Tibial artery (tissue), 4 donors: Measurements from ENCODE around the gene SLC47A2.

ENCODE experiments used
- DNase-seq, 2 donors: peaks; one replicate each; pipeline ENCODE4 v3.0.0-alpha.2; 2019
- H3K27ac ChIP-seq, 2 donors: fragments of 200-600 bp; sonication (generic) in 1 of 2; 1 replicate in 1 of 2; 2 replicates in 1 of 2; pipeline ENCODE4 v1.5.1; 2018 to 2019; ENCODE audit warnings: mild to moderate bottlenecking in 1 of 2
- H3K27me3 ChIP-seq, 2 donors: fragments of 200-600 bp; sonication (generic) in 1 of 2; one replicate each; pipeline versions ENCODE4 v1.5.1 to v1.6.0; 2016 to 2019
- H3K36me3 ChIP-seq, 3 donors: fragments of 200-600 bp; sonication (generic) in 2 of 3; one replicate each; pipeline ENCODE4 v1.5.1; 2016 to 2019; ENCODE audit warnings: mild to moderate bottlenecking in 2 of 3
- H3K4me1 ChIP-seq, 4 donors: fragments of 200-600 bp; sonication (generic) in 2 of 4; 1 replicate in 3 of 4; 2 replicates in 1 of 4; pipeline ENCODE4 v1.5.1; 2016 to 2019
- H3K4me3 ChIP-seq, 2 donors: fragments of 200-600 bp; sonication (generic) in 1 of 2; 1 replicate in 1 of 2; 2 replicates in 1 of 2; pipeline ENCODE4 v1.5.1; 2018 to 2019; ENCODE audit warnings: mild to moderate bottlenecking in 2 of 2
- H3K9me3 ChIP-seq, 3 donors: fragments of 200-600 bp; sonication (generic) in 1 of 3; one replicate each; pipeline ENCODE4 v1.5.1; 2016 to 2019
- CTCF ChIP-seq, 2 experiments: fragments of 200-600 bp in 1 of 2; fragments of 450-650 bp in 1 of 2; IDR thresholded peaks; one replicate each; pipeline ENCODE4 v1.5.1; 2017 to 2019; ENCODE audit warnings: antibody characterized with exemption in 2 of 2, mild to moderate bottlenecking in 1 of 2, moderate library complexity in 1 of 2
- intact Hi-C: fragments of 100-400 bp; cut with DNase I; formaldehyde crosslinking; loops from one replicate; pipeline ENCODE4 v1.15.0; 2023; ENCODE audit warnings: low total_unique reads

SLC47A2 gene

DNA sequence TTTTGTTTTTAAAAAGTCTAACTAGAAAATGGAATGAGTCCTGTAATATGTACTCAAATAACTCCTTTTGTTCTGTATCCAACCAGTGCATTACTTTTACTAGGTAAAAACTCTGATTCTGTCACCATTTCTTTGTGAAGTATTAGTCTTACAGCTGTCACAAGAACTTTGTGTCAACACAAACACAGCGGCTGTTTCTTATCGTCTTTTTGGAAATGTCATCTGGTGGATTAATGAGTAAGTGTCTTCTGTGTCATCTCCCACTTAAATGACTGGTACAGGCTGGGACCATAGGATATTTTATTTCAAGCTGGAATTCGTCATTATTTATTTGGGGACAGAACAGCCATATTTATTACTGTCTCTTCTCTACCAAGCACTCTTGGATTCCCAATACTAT is 86.9 kb downstream of the SLC47A2 start:
- intact Hi-C loops: no loop called here
- no peak for DNase-seq
- Histone ChIP-seq H3K27me3 (no peaks in the 10 kb centered on the region), H3K36me3 (no peaks in the 10 kb centered on the region), H3K27ac (no peak overlapping the region), H3K4me3 (no peak overlapping the region), H3K9me3 (no peaks in the 10 kb centered on the region), H3K4me1 (no peaks in the 10 kb centered on the region)
- no peak for TF ChIP-seq CTCF (IDR thresholded peaks at IDR 0.05)
